GM21423 (cell line): Measurements from ENCODE around the gene ZBTB2.
"Not testable (repeated sequence)": the region's sequence is repeated elsewhere in the genome, so short reads cannot be mapped to it uniquely, and the experiment has no call there.

Experiments used
- ATAC-seq: cut with Tn5 transposase; IDR thresholded peaks from one replicate; pipeline ENCODE4 v1.9.1; 2021; ENCODE audit warnings: mild to moderate bottlenecking, moderate library complexity; ENCODE audit not compliant: unreplicated experiment

Gene ZBTB2

GRCh38 chr6:151338651-151339200 lies 52.6 kb downstream of the ZBTB2 start:
- no peak for ATAC-seq

DNA sequence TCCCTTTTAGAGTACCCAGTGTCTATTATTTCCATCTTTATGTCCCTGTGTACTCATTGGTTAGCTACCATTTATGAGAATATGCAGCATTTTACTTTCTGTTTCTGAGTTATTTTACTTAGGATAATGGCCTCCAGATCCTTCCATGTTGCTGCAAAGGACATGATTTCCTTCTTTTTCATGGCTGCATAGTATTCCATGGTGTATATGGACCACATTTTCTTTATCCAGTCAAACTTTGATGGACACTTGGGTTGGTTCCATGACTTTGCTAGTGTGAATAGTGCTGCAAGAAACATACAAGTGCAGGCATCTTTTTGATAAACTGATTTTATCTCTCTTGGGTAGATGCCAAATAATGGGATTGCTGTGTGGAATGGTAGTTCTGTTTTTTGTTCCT lies 55.4 kb downstream of the ZBTB2 start:
- no peak for ATAC-seq

GRCh38 chr6:151330130-151330696 lies 61.1 kb downstream of the ZBTB2 start:
- ATAC-seq = no peak

GRCh38 chr6:151327101-151327500 lies 64.3 kb downstream of the ZBTB2 start:
- no peak for ATAC-seq

DNA sequence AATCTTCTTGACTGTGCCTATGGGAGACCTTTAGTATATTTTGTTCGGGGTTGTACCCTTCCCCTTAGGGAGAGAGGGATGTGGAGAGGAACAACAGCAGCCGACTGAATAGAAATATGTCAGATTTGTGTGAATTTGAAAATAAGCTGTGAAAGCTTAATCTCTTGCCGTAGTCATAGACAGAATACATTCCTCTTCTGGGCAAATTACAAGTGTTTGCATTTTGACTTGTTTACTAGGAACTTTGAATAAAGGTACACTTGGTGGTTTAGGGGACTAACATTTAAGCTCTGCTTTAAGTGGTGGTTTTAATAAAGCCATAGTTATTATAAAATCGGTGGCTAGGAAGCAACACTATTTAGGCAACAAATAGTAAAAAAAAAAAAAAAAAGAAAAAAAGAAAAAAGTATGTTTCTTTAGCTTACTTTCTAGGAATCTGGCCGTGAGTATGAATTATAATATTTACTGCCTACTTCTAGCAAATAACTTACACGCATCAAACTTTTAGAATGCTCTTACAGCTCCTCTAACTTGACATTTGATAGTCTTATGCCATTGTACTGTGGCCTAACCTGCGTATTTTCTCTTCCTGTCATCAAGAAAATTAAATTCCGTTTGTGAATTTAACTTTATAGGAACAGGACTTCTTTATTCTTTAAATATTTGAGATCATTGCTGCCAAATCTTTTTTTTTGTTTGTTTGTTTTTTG lies 65.1 kb downstream of the ZBTB2 start:
- no peak for ATAC-seq

- no peak for ATAC-seq
These were observed 66.0 kb downstream of the ZBTB2 start for GRCh38 chr6:151325075-151326050.

- peak; percentile 6 for ATAC-seq
These were observed 66.9 kb downstream of the ZBTB2 start for GRCh38 chr6:151324488-151324825.

GRCh38 chr6:151323791-151324487 lies 67.4 kb downstream of the ZBTB2 start:
- peak; percentile 85 for ATAC-seq

GRCh38 chr6:151322570-151322969 lies 68.8 kb downstream of the ZBTB2 start:
- no peak for ATAC-seq

DNA sequence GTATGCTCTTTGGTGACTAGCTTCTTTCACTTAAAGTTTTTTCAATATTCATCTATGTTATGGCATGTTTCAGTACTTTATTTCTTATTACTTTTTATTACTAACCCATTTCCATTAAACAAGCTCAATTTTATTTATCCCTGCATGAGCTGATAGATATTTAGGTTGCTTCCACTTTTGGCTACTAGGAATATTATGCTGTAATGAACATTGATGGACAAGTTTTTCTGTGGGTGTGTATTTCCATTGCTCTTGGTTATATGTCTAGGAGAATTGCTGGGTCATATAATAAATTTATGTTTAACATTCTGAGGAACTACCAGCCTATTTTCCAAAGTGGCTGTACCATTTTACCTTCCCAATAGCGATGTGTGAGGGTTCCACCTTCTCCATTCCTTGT lies 69.9 kb downstream of the ZBTB2 start:
- no peak for ATAC-seq

DNA sequence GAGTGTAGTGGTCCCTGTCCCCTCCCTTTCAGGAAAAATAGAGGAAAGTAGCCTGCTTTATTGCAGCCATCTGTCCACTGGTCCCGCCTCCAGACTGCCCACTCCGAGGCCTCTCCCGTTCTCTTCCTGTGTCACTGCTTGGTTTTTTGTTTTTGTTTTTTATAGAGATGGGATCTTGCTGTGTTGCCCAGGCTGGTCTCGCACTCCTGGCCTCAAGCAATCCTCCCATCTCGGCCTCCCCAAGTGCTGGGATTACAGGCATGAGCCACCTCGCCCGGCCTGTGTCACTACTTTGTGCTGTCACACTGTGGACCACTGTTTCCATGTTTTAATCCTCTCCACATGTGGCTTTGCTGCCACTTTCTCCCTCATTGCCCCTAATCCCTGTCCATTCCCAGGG lies 71.2 kb downstream of the ZBTB2 start:
- no peak for ATAC-seq

GRCh38 chr6:151317995-151318365 lies 73.4 kb downstream of the ZBTB2 start:
- ATAC-seq = no peak

DNA sequence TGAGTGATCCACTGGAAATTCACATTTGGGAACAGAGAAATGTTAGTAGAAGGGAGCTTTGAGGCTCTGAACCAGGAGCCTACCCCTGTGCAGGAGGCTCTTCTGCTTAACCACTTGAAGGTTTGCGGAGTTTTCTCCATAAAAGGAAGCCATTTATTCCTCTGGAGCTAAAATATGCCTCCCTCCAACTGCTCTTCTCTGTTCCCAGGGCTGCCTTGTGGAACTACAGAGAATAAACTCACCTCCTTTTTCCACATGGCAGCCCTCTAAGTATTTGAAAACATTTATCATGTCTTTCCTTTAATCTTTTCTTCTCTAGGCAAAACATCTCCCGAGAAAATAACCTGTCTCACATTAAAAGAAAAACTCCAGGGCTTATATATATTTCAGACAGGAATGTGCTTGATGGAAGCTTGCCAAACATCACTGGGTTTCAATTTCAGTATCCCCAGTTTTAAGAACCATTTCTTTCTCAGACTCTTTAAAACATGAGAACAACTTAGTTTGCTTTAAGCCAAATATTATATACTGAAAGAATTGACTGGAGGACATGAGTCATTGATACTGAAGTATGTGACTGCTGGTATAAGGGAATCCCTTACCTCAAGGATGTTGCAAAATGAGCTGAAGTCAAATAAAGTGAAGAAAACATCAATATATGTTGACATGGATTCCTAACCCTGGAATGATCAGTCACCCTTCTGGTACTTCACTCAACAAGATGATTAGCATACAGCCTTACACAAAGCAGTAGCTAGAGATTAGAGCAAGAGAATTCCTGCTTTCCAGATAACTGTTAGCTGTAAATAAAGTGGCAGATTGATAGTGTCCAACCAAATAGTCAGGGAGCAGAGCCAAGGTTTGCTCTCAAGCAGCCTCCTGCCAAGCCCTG lies 74.0 kb downstream of the ZBTB2 start:
- no peak for ATAC-seq

DNA sequence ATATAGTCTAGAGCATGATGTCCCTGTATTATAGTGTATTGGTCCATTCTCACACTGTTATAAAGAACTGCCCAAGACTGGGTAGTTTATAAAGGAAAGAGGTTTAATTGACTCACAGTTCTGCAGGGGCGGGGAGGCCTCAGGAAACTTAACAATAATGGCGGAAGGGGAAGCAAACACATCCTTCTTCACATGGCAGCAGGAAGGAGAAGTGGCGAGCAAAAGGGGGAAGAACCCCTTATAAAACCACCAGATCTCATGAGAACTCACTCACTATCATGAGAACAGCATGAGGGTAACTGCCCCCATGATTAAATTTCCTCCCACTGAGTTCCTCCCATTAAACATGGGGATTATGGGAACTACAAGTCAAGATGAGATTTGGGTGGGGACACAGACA lies 75.7 kb downstream of the ZBTB2 start:
- not testable (repeated sequence) for ATAC-seq
